ENCODE measurements around the gene GRIP1. TPM values are rescaled to one million over a fixed set of nuclear protein-coding genes. Genes with fewer than 3 reads are reported as not detected.

Gene GRIP1
- total and polyA plus RNA-seq, 9 donors = 0.36 to 10.1 (median 3.9) TPM

GRCh38 chr12:66640691-66641460 is 38.0 kb downstream of the GRIP1 start:
- WGBS, 3 donors = 42 to 61% (median 52%) methylated on average over 2 of the region's 2 CpGs
- Histone ChIP-seq H3K27ac (no peak overlapping the region), H3K27me3 (no peaks in the 10 kb centered on the region), H3K4me3 (no peak overlapping the region), H3K36me3 (no peaks in the 10 kb centered on the region), H3K4me1 (ENCODE audit: insufficient read depth) (no peaks in the 10 kb centered on the region), H3K9me3 (no peaks in the 10 kb centered on the region)
- intact Hi-C loops (cut with DNase I) = no loop called here
- TF ChIP-seq POLR2A (IDR thresholded peaks at IDR 0.05) (no peak), EP300 (IDR thresholded peaks at IDR 0.05) (no peak)
- DNase-seq = no peak

- Histone ChIP-seq H3K36me3 (no peaks in the 10 kb centered on the region), H3K9me3 (no peaks in the 10 kb centered on the region), H3K4me1 (ENCODE audit: insufficient read depth) (no peaks in the 10 kb centered on the region), H3K4me3 (no peak overlapping the region), H3K27me3 (no peaks in the 10 kb centered on the region), H3K27ac (no peak overlapping the region)
- intact Hi-C loops (cut with DNase I) = no loop called here
- DNase-seq = no peak
- WGBS, 3 donors = 86 to 91% (median 88%) methylated on average over 2 of the region's 2 CpGs
- no peak for TF ChIP-seq POLR2A (IDR thresholded peaks at IDR 0.05)
- no peak for TF ChIP-seq EP300 (IDR thresholded peaks at IDR 0.05)
- TF ChIP-seq CTCF (IDR thresholded peaks at IDR 0.05) = no peak
These were observed 40.2 kb downstream of the GRIP1 start for GRCh38 chr12:66638666-66639065.

GRCh38 chr12:66637699-66638301 is 41.1 kb downstream of the GRIP1 start:
- Histone ChIP-seq H3K9me3 (no peaks in the 10 kb centered on the region), H3K4me3 (no peak overlapping the region), H3K4me1 (ENCODE audit: insufficient read depth) (no peaks in the 10 kb centered on the region), H3K27me3 (no peaks in the 10 kb centered on the region), H3K27ac (no peak overlapping the region), H3K36me3 (no peaks in the 10 kb centered on the region)
- WGBS, 3 donors = 23 to 24% (median 24%) methylated on average over 3 of the region's 3 CpGs
- DNase-seq = no peak
- TF ChIP-seq EP300 (IDR thresholded peaks at IDR 0.05) = no peak
- no peak for TF ChIP-seq CTCF (IDR thresholded peaks at IDR 0.05)
- no peak for TF ChIP-seq POLR2A (IDR thresholded peaks at IDR 0.05)
- intact Hi-C loops (cut with DNase I) = no loop called here

- no peak overlapping the region for H3K27ac ChIP-seq
- H3K9me3 ChIP-seq = no peaks in the 10 kb centered on the region
- no peaks in the 10 kb centered on the region for H3K36me3 ChIP-seq
- no peaks in the 10 kb centered on the region for H3K4me1 ChIP-seq (ENCODE audit: insufficient read depth)
- H3K4me3 ChIP-seq = no peak overlapping the region
- no peaks in the 10 kb centered on the region for H3K27me3 ChIP-seq
- intact Hi-C loops (cut with DNase I) = no loop called here
- TF ChIP-seq EP300 (IDR thresholded peaks at IDR 0.05) (no peak), POLR2A (IDR thresholded peaks at IDR 0.05) (no peak), CTCF (IDR thresholded peaks at IDR 0.05) (no peak)
- DNase-seq = no peak
- WGBS, 3 donors = 74 to 79% (median 79%) methylated on average over 3 of the region's 3 CpGs
These were observed 42.1 kb downstream of the GRIP1 start for GRCh38 chr12:66636771-66637170.

- Histone ChIP-seq H3K4me1 (ENCODE audit: insufficient read depth) (no peaks in the 10 kb centered on the region), H3K4me3 (no peak overlapping the region), H3K36me3 (no peaks in the 10 kb centered on the region), H3K27me3 (no peaks in the 10 kb centered on the region), H3K9me3 (no peaks in the 10 kb centered on the region), H3K27ac (no peak overlapping the region)
- DNase-seq = no peak
- intact Hi-C loops (cut with DNase I) = no loop called here
- TF ChIP-seq EP300 (IDR thresholded peaks at IDR 0.05) = no peak
- no peak for TF ChIP-seq CTCF (IDR thresholded peaks at IDR 0.05)
- TF ChIP-seq POLR2A (IDR thresholded peaks at IDR 0.05) = no peak
- WGBS, 3 donors = 45 to 63% (median 54%) methylated on average over 1 of the region's 1 CpG
These were observed 45.2 kb downstream of the GRIP1 start for GRCh38 chr12:66633676-66634075.

All from ovary (tissue), 9 donors.